Esophagus squamous epithelium (tissue), 4 donors: Measurements from ENCODE around the gene CACNA2D3.

Source experiments
- CTCF ChIP-seq, 6 experiments: fragments of 450-650 bp in 4 of 6; fragments of 200-600 bp in 2 of 6; sonication (generic) in 2 of 6; IDR thresholded peaks; one replicate each; pipeline ENCODE4 v1.5.1; 2016 to 2019; ENCODE audit warnings: antibody characterized with exemption in 6 of 6, mild to moderate bottlenecking in 4 of 6, moderate library complexity in 4 of 6
- POLR2A ChIP-seq, 4 donors: fragments of 450-650 bp; IDR thresholded peaks; one replicate each; pipeline ENCODE4 v1.6.1; 2017; ENCODE audit warnings: antibody characterized with exemption in 4 of 4, mild to moderate bottlenecking in 4 of 4, moderate library complexity in 3 of 4

DNA sequence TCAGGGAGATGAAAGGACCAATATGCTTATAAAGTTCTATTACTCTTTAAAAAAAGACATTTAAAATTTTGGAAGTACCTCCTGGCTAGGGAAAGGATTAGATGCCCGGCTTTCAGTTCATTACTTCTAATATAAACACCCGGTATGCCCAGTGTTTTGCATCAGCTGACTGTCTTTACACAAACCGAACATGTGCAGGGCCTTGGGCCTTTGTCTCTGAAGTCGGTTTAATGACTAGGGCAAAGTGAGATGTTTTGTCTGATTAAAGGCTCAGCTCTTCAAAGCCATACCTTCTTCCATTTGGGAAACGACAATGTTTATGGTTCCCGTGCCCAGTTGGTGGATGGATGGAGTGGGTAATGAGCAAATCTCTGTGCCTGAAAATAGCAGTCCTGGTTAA, 984.8 kb downstream of the CACNA2D3 start:
- TF ChIP-seq CTCF (IDR thresholded peaks at IDR 0.05) (no peak), POLR2A (IDR thresholded peaks at IDR 0.05) (no peak)
